ENCODE results near the gene PARD3. TPM values are rescaled to one million over a fixed set of nuclear protein-coding genes. Genes with fewer than 3 reads are reported as not detected.
"Not testable (repeated sequence)": the region's sequence is repeated elsewhere in the genome, so short reads cannot be mapped to it uniquely, and the experiment has no call there.

Gene PARD3
- total RNA-seq, 1 donor from 2014 or later, result 97.8 TPM

GRCh38 chr10:34430685-34431084 is 384.4 kb downstream of the PARD3 start:
- TF ChIP-seq CTCF (conservative IDR thresholded peaks at IDR 0.05; ENCODE audit: low read depth, low read length), result no peak
- DNase-seq (ENCODE audit: low read depth), result no peak
- no peak overlapping the region for H3K4me3 ChIP-seq (ENCODE audit: low read depth, low read length)

GRCh38 chr10:34428501-34428900 is 386.6 kb downstream of the PARD3 start:
- no peak for DNase-seq (ENCODE audit: low read depth)
- TF ChIP-seq CTCF (conservative IDR thresholded peaks at IDR 0.05; ENCODE audit: low read depth, low read length), result no peak
- no peak overlapping the region for H3K4me3 ChIP-seq (ENCODE audit: low read depth, low read length)

- no peak for DNase-seq (ENCODE audit: low read depth)
- no peak overlapping the region for H3K4me3 ChIP-seq (ENCODE audit: low read depth, low read length)
- TF ChIP-seq CTCF (conservative IDR thresholded peaks at IDR 0.05; ENCODE audit: low read depth, low read length), result no peak
These were observed 387.2 kb downstream of the PARD3 start for GRCh38 chr10:34427911-34428216.

DNA sequence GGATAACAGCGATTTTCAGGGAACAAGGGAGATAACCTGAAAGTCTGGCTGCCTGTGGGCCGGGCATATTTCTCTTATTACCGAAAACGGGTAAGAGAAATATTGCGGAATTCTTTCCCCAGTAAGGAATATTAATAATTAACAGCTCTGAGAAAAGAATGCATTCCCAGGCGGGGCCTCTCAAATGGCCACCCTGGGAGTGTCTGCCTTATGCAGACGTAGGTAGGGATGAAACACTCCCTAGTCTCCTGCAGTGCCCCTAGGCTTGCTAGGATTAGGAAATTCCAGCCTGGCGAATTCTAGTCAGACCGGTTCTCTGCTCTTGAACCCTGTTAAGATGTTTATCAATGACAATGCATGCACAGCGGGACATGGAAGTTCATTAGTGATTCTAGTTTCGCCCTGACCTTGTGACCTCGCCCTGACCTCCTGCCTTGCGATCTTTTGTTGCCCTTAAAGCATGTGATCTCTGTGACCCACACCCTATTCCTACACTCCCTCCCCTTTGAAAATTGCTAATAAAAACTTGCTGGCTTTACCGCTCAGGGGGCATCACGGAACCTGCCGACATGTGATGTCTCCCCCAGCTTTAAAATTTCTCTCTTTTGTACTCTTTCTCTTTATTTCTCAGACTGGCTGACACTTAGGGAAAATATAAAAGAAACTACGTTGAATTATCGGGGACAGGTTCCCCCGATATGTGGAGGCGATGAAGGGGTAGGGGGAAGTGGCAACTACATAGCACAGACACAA is 387.8 kb downstream of the PARD3 start:
- not testable (repeated sequence) for H3K4me3 ChIP-seq (ENCODE audit: low read depth, low read length); DNase-seq (ENCODE audit: low read depth)

- H3K4me3 ChIP-seq (ENCODE audit: low read depth, low read length); DNase-seq (ENCODE audit: low read depth): not testable (repeated sequence)
These were observed 388.4 kb downstream of the PARD3 start for GRCh38 chr10:34426538-34427157.

DNA sequence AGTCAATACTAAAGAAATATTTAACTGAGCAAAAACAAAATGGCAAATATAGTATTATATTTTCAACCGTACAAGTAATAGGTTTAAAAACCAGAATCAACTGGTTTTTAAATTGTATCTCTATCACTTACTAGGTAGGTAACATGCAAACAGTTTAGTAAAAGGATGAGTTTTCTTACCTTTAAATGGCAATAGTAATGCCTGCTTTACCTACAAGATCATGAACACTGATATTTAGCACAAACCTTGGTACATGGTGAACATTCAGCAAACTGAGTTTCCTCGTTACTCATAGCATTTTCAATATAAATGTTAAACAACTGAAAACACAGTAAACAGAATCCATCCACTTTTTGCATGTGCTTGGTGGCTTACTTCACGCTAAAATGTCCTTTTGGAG is 389.1 kb downstream of the PARD3 start:
- DNase-seq (ENCODE audit: low read depth), result no peak
- no peak overlapping the region for H3K4me3 ChIP-seq (ENCODE audit: low read depth, low read length)
- no peak for TF ChIP-seq CTCF (conservative IDR thresholded peaks at IDR 0.05; ENCODE audit: low read depth, low read length)

DNA sequence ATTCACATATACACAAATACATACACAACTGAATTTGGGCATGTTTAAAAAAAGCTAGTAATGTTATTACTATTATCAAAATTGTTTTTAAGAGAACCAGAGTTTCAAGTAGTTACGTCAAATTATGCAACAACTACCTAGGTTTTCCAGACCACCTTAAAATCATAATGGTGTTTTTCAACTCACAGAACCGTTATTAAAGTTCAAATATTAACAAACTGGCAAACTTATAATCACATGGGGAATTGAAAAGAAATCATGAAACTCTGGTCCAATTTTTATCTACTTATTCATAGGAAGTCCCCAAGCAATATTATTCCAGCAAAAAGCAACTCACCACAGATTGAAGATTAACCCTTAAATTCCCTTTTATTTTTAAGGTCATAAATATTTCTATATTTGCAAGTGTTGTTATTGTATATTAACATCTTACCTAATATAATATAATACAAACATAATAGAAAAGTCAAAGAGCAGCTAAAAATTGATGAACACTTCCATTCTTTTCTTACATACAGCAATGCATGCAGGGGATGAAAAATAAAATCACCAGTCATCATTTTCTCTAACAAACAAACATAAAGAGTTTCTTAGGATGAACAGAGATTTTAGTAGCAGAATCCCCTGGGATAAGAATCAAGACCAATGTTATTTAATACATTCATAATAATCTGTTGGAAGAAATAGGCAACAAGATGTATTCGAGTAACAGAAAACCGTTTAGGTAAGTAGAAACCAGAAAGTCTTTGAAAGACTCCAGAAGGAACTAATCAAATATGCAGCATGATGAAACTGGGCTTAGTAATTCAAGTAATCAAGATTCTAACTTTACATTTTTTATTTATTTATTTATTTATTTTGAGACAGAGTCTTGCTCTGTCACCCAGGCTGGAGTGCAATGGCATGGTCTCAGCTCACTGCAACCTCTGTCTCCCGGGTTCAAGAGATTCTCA is 391.1 kb downstream of the PARD3 start:
- H3K4me3 ChIP-seq (ENCODE audit: low read depth, low read length), result no peak overlapping the region
- TF ChIP-seq CTCF (conservative IDR thresholded peaks at IDR 0.05; ENCODE audit: low read depth, low read length), result no peak
- DNase-seq (ENCODE audit: low read depth), result no peak
